K562 (cell line): ENCODE results near the gene PRAMEF11.

Experiments
- CAMTA2 ChIP-seq: fragments of 250-450 bp; sonication (Bioruptor Pico); conservative IDR thresholded peaks from 2 replicates; pipeline ENCODE4 v1.5.1; 2022
- CHD1 ChIP-seq: fragments of 200-600 bp; sonication (generic); IDR thresholded peaks from one replicate; pipeline ENCODE4 v1.6.1; 2012; ENCODE audit warnings: mild to moderate bottlenecking, moderate library complexity, low read length, inconsistent platforms
- GATA2 ChIP-seq: sonication (generic); formaldehyde crosslinking; IDR thresholded peaks from 2 replicates; pipeline ENCODE4 v1.4.0; 2020; ENCODE audit warnings: mild to moderate bottlenecking, missing genetic modification reagents
- HMG20B ChIP-seq: fragments of 250-450 bp; sonication (Bioruptor Pico); IDR thresholded peaks from 2 replicates; pipeline ENCODE4 v1.5.0; 2021; ENCODE audit warnings: mild to moderate bottlenecking
- MAX ChIP-seq: sonication (generic); formaldehyde crosslinking; IDR thresholded peaks from 2 replicates; pipeline ENCODE4 v1.9.0; 2022; ENCODE audit warnings: mild to moderate bottlenecking, missing genetic modification reagents
- SIN3A ChIP-seq, 2 experiments: fragments of 150-350 bp in 1 of 2; IDR thresholded peaks; 2 replicates each; pipeline ENCODE4 v1.6.1; 2011 to 2016; ENCODE audit warnings: borderline replicate concordance in 2 of 2, low read depth in 2 of 2, low read length in 2 of 2, mild to moderate bottlenecking in 2 of 2, moderate library complexity in 2 of 2; ENCODE audit not compliant: control insufficient read depth in 1 of 2
- SMAD3 ChIP-seq: fragments of 450-650 bp; formaldehyde crosslinking; conservative IDR thresholded peaks from 2 replicates; pipeline ENCODE4 v1.4.0; 2020; ENCODE audit warnings: mild to moderate bottlenecking
- ZHX1 ChIP-seq: fragments of 150-350 bp; conservative IDR thresholded peaks from 2 replicates; pipeline ENCODE4 v1.6.1; 2014; ENCODE audit warnings: low read length
- ZKSCAN3 ChIP-seq: fragments of 250-450 bp; sonication (Bioruptor Pico); IDR thresholded peaks from 2 replicates; pipeline ENCODE4 v1.4.0; 2020
- ZNF3 ChIP-seq: fragments of 250-450 bp; sonication (Bioruptor Pico); IDR thresholded peaks from 2 replicates; pipeline ENCODE4 v1.5.0; 2021; ENCODE audit warnings: mild to moderate bottlenecking, moderate library complexity
- TF ChIP-seq, protein P1 (sequence below), 3 experiments: IDR thresholded peaks in 2 of 3; conservative IDR thresholded peaks in 1 of 3; 2 replicates each; pipeline ENCODE4 v1.5.1; 2011 to 2012; ENCODE audit warnings: low read length in 3 of 3, mild to moderate bottlenecking in 3 of 3, control low read depth in 2 of 3, improper control_type of control experiment in 1 of 3, inconsistent platforms in 1 of 3, low read depth in 1 of 3, mixed read lengths in 1 of 3, moderate library complexity in 1 of 3; ENCODE audit not compliant: insufficient read depth in 2 of 3
- TF ChIP-seq, protein P2 (sequence below): sonication (generic); formaldehyde crosslinking; IDR thresholded peaks from 2 replicates; pipeline ENCODE4 v1.8.0; 2023; ENCODE audit warnings: mild to moderate bottlenecking, missing genetic modification reagents

DNA sequence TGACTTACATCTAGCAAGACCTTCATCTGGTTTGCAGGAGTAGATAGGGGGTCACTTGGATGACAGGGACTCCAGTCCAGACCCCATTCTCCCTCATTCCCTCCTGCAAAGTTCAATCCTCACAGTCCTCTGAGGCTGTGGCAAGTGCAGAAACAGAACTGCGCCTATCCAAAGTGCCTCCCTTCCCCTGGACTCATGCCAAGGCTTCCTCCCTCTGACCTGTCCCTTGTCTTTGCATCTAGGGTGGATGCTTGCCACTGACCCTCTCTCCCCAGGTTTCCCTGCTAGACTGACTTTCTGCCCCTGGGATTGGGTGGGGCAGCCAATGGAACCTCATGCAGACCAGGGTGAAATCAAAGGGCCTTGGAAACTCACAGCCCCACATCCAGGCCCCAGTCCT is 21.3 kb downstream of the PRAMEF11 start:
- TF ChIP-seq ZHX1 (no peak), ZNF3 (CRISPR knock-in tag) (no peak), CAMTA2 (CRISPR knock-in tag) (no peak), GATA2 (CRISPR knock-in tag) (no peak), CHD1 (no peak), MAX (CRISPR knock-in tag) (no peak), HMG20B (no peak), SMAD3 (CRISPR knock-in tag) (no peak), ZKSCAN3 (CRISPR knock-in tag) (no peak), SIN3A (IDR thresholded peaks at IDR 0.05; ENCODE audit: borderline replicate concordance in 2 of 2, control insufficient read depth in 1 of 2, low read depth in 2 of 2, low read length in 2 of 2) (no peak)
- TF ChIP-seq, protein P1, sequence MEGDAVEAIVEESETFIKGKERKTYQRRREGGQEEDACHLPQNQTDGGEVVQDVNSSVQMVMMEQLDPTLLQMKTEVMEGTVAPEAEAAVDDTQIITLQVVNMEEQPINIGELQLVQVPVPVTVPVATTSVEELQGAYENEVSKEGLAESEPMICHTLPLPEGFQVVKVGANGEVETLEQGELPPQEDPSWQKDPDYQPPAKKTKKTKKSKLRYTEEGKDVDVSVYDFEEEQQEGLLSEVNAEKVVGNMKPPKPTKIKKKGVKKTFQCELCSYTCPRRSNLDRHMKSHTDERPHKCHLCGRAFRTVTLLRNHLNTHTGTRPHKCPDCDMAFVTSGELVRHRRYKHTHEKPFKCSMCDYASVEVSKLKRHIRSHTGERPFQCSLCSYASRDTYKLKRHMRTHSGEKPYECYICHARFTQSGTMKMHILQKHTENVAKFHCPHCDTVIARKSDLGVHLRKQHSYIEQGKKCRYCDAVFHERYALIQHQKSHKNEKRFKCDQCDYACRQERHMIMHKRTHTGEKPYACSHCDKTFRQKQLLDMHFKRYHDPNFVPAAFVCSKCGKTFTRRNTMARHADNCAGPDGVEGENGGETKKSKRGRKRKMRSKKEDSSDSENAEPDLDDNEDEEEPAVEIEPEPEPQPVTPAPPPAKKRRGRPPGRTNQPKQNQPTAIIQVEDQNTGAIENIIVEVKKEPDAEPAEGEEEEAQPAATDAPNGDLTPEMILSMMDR (IDR thresholded peaks at IDR 0.05 in 2 of 3, conservative IDR thresholded peaks at IDR 0.05 in 1 of 3; ENCODE audit: insufficient read depth in 2 of 3, low read depth in 1 of 3, low read length in 3 of 3) = no peak
- TF ChIP-seq, protein P2, sequence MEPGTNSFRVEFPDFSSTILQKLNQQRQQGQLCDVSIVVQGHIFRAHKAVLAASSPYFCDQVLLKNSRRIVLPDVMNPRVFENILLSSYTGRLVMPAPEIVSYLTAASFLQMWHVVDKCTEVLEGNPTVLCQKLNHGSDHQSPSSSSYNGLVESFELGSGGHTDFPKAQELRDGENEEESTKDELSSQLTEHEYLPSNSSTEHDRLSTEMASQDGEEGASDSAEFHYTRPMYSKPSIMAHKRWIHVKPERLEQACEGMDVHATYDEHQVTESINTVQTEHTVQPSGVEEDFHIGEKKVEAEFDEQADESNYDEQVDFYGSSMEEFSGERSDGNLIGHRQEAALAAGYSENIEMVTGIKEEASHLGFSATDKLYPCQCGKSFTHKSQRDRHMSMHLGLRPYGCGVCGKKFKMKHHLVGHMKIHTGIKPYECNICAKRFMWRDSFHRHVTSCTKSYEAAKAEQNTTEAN (CRISPR knock-in tag) = no peak
